ENCODE measurements around the gene PRDM1. TPM values are rescaled to one million over a fixed set of nuclear protein-coding genes. Genes with fewer than 3 reads are reported as not detected.
A peak's percentile ranks its signal among the peaks of the same experiment; 100 is the strongest.

Gene PRDM1
- total RNA-seq, result 16.3 and 16.4 TPM in 2 replicates

DNA sequence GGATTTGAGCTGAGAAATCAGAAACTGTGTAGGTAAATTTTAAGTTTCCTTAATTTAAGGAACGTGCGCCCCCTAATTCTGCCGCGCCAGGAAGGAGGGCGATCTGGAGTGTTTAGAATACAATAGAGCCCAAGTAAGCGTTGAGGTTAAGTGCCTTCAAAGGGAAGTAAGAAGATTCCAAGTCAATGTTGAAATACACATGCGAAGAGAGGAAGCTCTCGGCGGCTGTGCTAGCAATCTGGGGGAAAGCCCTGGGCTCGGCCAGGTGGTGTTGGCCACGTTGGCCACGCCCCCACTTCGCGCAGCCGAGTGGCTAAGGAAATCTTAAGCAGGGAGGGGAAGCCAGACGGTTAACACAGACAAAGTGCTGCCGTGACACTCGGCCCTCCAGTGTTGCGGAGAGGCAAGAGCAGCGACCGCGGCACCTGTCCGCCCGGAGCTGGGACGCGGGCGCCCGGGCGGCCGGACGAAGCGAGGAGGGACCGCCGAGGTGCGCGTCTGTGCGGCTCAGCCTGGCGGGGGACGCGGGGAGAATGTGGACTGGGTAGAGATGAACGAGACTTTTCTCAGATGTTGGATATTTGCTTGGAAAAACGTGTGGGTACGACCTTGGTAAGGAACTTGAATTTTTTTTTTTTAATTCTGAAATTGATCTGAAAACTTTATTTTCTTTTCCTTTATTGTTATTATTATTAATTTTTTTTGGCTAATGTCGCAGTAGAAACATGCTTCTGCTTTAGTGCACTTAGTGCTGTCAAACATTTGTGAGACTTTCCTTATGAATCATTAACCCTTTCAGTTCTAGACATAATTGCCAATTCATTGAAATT, at the start of gene PRDM1:
Gene PRDM1 (plus strand): TSS at position 353 of the 830 bp plus-strand sequence. CDS start 218 bp downstream, at position 571.
- POLR2A ChIA-PET, result interaction anchor here (0.6 to 5.3 kb wide), 18 partner anchors 11 to 239 kb away, joined by 3 to 80 read pairs (median 4); partner anchors contain the start of gene ATG5
- Mint-ChIP-seq H3K36me3 (ENCODE audit: low read depth) (peaks cover 3% of the 10 kb centered on the region), H3K4me3 (peak within 1 kb of the TSS; percentile 90), H3K9me3 (no peaks in the 10 kb centered on the region), H3K4me1 (peaks cover 66% of the 10 kb centered on the region), H3K27ac (peak within 1 kb of the TSS; percentile 84), H3K27me3 (peaks cover 5% of the 10 kb centered on the region)
- ATAC-seq (ENCODE audit: low read depth) (peak; percentile 87), DNase-seq (peak; percentile 84)
- intact Hi-C loops (cut with micrococcal nuclease), result loop anchor here (1.0 to 5.0 kb wide), 11 partner anchors 11 to 655 kb away; partner anchors contain the start of gene ATG5
- CTCF ChIA-PET, result interaction anchor here (0.8 to 2.8 kb wide), 10 partner anchors 8 to 601 kb away, joined by 3 to 23 read pairs (median 4); no protein-coding TSS in a partner anchor
- TF ChIP-seq, protein P1, sequence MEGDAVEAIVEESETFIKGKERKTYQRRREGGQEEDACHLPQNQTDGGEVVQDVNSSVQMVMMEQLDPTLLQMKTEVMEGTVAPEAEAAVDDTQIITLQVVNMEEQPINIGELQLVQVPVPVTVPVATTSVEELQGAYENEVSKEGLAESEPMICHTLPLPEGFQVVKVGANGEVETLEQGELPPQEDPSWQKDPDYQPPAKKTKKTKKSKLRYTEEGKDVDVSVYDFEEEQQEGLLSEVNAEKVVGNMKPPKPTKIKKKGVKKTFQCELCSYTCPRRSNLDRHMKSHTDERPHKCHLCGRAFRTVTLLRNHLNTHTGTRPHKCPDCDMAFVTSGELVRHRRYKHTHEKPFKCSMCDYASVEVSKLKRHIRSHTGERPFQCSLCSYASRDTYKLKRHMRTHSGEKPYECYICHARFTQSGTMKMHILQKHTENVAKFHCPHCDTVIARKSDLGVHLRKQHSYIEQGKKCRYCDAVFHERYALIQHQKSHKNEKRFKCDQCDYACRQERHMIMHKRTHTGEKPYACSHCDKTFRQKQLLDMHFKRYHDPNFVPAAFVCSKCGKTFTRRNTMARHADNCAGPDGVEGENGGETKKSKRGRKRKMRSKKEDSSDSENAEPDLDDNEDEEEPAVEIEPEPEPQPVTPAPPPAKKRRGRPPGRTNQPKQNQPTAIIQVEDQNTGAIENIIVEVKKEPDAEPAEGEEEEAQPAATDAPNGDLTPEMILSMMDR (IDR thresholded peaks at IDR 0.05), result no peak

DNA sequence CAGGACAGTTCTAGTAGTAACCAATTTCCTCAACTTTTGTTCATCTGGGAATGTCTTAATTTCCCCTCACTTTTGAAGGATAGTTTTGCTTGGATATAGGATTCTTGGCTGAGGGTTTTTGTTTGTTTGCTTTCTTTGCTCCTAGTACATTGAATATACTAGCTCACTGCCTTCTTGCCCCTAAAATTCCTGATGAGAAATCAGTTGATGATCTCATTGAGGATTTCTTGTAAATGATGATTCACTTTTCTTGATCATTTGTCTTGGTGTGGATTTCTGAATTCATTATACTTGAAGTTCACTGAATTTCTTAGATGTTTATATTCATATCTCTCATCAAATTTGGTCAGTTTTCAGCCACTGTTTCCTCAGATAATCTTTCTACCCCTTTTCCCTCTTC, 49.1 kb upstream of the PRDM1 start:
- no peak for DNase-seq
- no peak for ATAC-seq (ENCODE audit: low read depth)
- Mint-ChIP-seq H3K36me3 (ENCODE audit: low read depth) (peaks cover 5% of the 10 kb centered on the region), H3K9me3 (peaks cover 17% of the 10 kb centered on the region), H3K27ac (no peak overlapping the region), H3K27me3 (peaks cover 1% of the 10 kb centered on the region), H3K4me1 (no peaks in the 10 kb centered on the region), H3K4me3 (no peak overlapping the region)
- TF ChIP-seq, protein P1 (IDR thresholded peaks at IDR 0.05), result no peak
- CTCF ChIA-PET, result no interaction called here
- POLR2A ChIA-PET, result no interaction called here
- intact Hi-C loops (cut with micrococcal nuclease), result no loop called here

DNA sequence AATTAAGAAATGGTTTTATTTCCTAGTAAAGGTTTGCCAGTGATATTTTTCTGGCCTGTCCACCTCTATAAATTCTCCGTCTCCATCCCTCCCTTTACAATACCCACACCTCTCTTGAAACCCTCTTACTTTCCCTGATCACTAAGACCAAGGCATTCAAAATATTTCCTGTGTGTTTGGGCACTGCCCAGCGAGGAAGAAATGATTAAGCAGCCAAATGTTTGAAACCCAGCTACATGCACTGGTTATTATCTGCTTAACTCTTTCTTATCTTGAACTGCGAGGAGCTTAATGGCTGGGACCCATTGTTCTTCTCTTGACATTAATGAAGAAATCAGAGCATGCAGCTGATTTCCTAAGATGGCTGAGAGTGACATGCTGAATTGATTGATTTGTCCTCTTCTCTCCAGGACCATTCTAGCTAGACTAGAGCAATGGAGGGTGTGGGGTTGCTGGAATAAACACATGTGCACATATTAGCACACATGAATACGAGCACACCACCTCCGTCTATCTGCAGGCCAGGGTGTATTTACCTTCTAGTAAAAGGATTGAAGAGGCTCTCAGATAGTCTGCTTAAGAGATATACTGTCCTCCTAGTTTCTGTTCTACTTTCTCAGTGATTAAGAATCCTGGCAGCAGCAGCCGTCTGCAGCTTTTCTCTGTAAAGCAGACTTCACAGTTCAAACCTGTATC, 46.1 kb upstream of the PRDM1 start:
- H3K27ac Mint-ChIP-seq, result no peak overlapping the region
- no peak for ATAC-seq (ENCODE audit: low read depth)

DNA sequence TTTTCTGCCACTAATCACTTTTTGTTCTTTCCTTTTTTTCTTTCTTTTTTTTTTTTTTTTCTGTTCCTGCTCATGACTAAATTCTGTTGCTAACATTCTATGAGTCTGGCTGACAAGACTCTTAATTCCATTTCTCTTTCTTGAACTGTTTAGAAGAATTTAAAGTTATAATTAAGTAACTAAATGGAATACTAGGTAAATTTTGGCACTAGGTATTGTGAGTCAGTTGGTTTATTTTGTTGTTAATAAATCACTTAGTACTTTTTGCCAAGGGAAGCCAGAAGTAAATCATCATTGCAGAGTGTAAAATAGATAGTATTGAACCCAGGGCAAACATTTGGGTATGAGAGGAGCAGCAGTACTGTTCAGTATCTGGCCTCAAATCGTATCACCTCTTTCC, 42.0 kb upstream of the PRDM1 start:
- Mint-ChIP-seq H3K27ac (no peak overlapping the region), H3K36me3 (ENCODE audit: low read depth) (no peaks in the 10 kb centered on the region), H3K4me3 (no peak overlapping the region), H3K4me1 (no peaks in the 10 kb centered on the region), H3K27me3 (peaks cover 2% of the 10 kb centered on the region), H3K9me3 (no peaks in the 10 kb centered on the region)
- no peak for DNase-seq
- no peak for ATAC-seq (ENCODE audit: low read depth)
- TF ChIP-seq, protein P1 (IDR thresholded peaks at IDR 0.05), result no peak
- ChIA-PET CTCF (no interaction called here), POLR2A (no interaction called here)
- intact Hi-C loops (cut with micrococcal nuclease), result no loop called here

More for the DNA sequence above, 46.1 kb upstream of the PRDM1 start:
- Mint-ChIP-seq H3K36me3 (ENCODE audit: low read depth) (peaks cover 5% of the 10 kb centered on the region), H3K4me1 (no peaks in the 10 kb centered on the region), H3K4me3 (no peak overlapping the region), H3K9me3 (peaks cover 17% of the 10 kb centered on the region), H3K27me3 (peaks cover 3% of the 10 kb centered on the region)
- intact Hi-C loops (cut with micrococcal nuclease), result no loop called here
- ChIA-PET CTCF (no interaction called here), POLR2A (no interaction called here)
- TF ChIP-seq, protein P1 (IDR thresholded peaks at IDR 0.05), result no peak
- no peak for DNase-seq

DNA sequence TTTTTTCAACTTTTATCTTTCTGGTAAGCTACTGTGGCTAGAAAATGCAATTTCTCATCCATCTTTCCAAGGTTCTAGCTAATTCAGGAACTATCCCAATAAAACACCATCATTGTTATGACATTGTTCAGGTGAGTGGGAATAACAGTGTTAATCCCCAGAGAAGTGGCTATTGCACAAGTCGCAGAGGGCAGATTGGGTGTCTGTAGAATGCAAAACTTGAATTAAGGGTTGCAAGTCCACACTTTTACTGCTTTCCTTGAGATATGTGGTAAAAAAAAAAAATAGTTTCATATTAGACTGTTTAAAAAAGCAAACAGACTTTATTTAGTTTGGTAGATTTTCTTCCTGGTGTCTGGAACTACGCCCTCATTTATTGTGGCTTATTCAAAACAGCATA, 41.1 kb upstream of the PRDM1 start:
- DNase-seq (no peak), ATAC-seq (ENCODE audit: low read depth) (no peak)
- H3K4me3 Mint-ChIP-seq, result no peak overlapping the region
- no peaks in the 10 kb centered on the region for H3K4me1 Mint-ChIP-seq
- intact Hi-C loops (cut with micrococcal nuclease), result no loop called here
- TF ChIP-seq, protein P1 (IDR thresholded peaks at IDR 0.05), result no peak
- H3K27me3 Mint-ChIP-seq, result peaks cover 4% of the 10 kb centered on the region
- ChIA-PET CTCF (no interaction called here), POLR2A (no interaction called here)
- no peaks in the 10 kb centered on the region for H3K9me3 Mint-ChIP-seq
- H3K36me3 Mint-ChIP-seq (ENCODE audit: low read depth), result no peaks in the 10 kb centered on the region
- H3K27ac Mint-ChIP-seq, result no peak overlapping the region

Measured in activated B cell treated with CpG ODN at 0.5 μM for 24 hours (primary cell).